Hepatocyte (in vitro differentiated cells): ENCODE measurements around the gene GALNT14.

Experiments used
- EZH2 ChIP-seq: fragments of 200-600 bp; sonication (generic); IDR thresholded peaks from 2 replicates; pipeline ENCODE4 v1.6.1; 2016; ENCODE audit warnings: antibody characterized with exemption, mild to moderate bottlenecking, borderline replicate concordance
- EZH2phosphoT487 ChIP-seq: fragments of 200-600 bp; sonication (generic); IDR thresholded peaks from one replicate; pipeline ENCODE4 v1.6.1; 2018; ENCODE audit warnings: antibody characterized with exemption, mild to moderate bottlenecking, low read depth, moderate library complexity; ENCODE audit not compliant: unreplicated experiment, severe bottlenecking

- TF ChIP-seq EZH2 (no peak), EZH2phosphoT487 (no peak)
Measured at GRCh38 chr2:30966786-30967185, 171.5 kb downstream of the GALNT14 start.
